Right lobe of liver (tissue), 6 donors: Measurements from ENCODE around the gene ETS2. TPM values are rescaled to one million over a fixed set of nuclear protein-coding genes. Genes with fewer than 3 reads are reported as not detected.

ENCODE experiments used
- ATAC-seq, 4 donors: fragments of 200-7000 bp; cut with Tn5 transposase; one replicate each; pipeline ENCODE4 v1.9.1; 2020; ENCODE audit warnings: mild to moderate bottlenecking in 4 of 4, moderate library complexity in 4 of 4
- DNase-seq, 3 donors: peaks; one replicate each; pipeline ENCODE4 v3.0.0-alpha.2; 2020
- H3K27ac ChIP-seq, 3 donors: fragments of 200-600 bp; one replicate each; pipeline ENCODE4 v1.8.0; 2022
- H3K27me3 ChIP-seq, 2 donors: fragments of 200-600 bp; one replicate each; pipeline ENCODE4 v1.8.0; 2022
- H3K36me3 ChIP-seq, 4 donors: fragments of 200-600 bp; sonication (generic) in 1 of 4; one replicate each; pipeline versions ENCODE4 v1.5.1 to v1.8.0; 2017 to 2022; ENCODE audit warnings: control low read depth in 1 of 4
- H3K4me1 ChIP-seq, 4 donors: fragments of 200-600 bp; sonication (generic) in 1 of 4; one replicate each; pipeline versions ENCODE4 v1.5.1 to v1.8.0; 2017 to 2022; ENCODE audit warnings: control low read depth in 1 of 4
- H3K4me3 ChIP-seq, 3 donors: fragments of 200-600 bp; one replicate each; pipeline ENCODE4 v1.8.0; 2022
- H3K9me3 ChIP-seq, 4 donors: fragments of 200-600 bp; sonication (generic) in 1 of 4; one replicate each; pipeline versions ENCODE4 v1.5.1 to v1.8.0; 2017 to 2022; ENCODE audit warnings: control low read depth in 1 of 4
- POLR2A ChIP-seq: fragments of 450-650 bp; IDR thresholded peaks from one replicate; pipeline ENCODE4 v1.6.1; 2017; ENCODE audit warnings: antibody characterized with exemption, mild to moderate bottlenecking
- WGBS: methylation state at CpG from one replicate; pipeline ENCODE4 v1.1.6; 2018; ENCODE audit warnings: low coverage, low lambda C conversion rate; ENCODE audit not compliant: insufficient coverage; ENCODE audit errors: missing lambda C conversion rate; 5-methylcytosine and 5-hydroxymethylcytosine counted together
- intact Hi-C, 2 donors: fragments of 100-400 bp; cut with DNase I; formaldehyde crosslinking; loops; one replicate each; pipeline versions ENCODE4 v1.11.2 to v1.14.1; 2022
- total RNA-seq, 6 experiments: library from RNA; depleted of rRNA in 2 of 6; stranded (reverse); fragments of >200 nt in 2 of 6; fragmentation: NEBNext Ultra II Directional in 3 of 6; extraction: Animal tissue kit (Norgen Biotek cat#: 25700) in 3 of 6; gene quantifications; one replicate each; pipeline versions ENCODE4 v1.1.0 to v1.2.4, GENCODE V29; 2016 to 2023
- TF ChIP-seq, protein P1 (sequence below), 4 donors: fragments of 200-600 bp in 3 of 4; fragments of 450-650 bp in 1 of 4; IDR thresholded peaks; one replicate each; pipeline versions ENCODE4 v1.5.1 to v1.8.0; 2016 to 2022; ENCODE audit warnings: antibody characterized with exemption in 4 of 4, mild to moderate bottlenecking in 2 of 4
- donor health status: DM: no; HTN: yes; CAD: no.
- donor health status: DM: no; HTN: no; CAD: no.
- donor health status: DM: no; HTN: no; CAD: no.
- donor health status: DM: no; HTN: yes; CAD: no.
- donor health status: DM: no; HTN: yes; CAD: no.

ETS2 gene
- total RNA-seq, 6 experiments from 2014 or later, result 38.3 to 252 (median 129) TPM

DNA sequence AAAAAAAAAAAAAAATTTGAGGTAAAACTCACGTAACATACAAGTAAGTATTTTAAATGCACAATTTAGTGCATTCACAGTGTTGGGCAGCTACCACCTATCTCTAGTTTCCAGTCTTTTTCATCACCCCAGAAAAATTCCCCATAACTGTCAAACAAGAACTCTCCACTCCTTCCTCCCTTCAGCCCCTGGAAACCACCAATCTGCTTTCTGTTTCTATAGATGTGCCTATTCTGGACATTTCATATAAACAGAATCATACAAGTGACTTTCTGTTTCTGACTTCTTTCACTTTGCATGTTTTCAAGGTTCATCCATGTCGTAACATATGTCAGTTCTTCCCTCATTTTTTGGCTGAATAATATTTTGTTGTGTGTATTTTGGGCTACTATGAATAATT is 24.9 kb upstream of the ETS2 start:
- intact Hi-C loops, result no loop called here
- peaks cover 0 to 14% (median 0%) of the 10 kb centered on the region in 4 donors for H3K4me1 ChIP-seq
- no peak for TF ChIP-seq POLR2A
- TF ChIP-seq, protein P1, sequence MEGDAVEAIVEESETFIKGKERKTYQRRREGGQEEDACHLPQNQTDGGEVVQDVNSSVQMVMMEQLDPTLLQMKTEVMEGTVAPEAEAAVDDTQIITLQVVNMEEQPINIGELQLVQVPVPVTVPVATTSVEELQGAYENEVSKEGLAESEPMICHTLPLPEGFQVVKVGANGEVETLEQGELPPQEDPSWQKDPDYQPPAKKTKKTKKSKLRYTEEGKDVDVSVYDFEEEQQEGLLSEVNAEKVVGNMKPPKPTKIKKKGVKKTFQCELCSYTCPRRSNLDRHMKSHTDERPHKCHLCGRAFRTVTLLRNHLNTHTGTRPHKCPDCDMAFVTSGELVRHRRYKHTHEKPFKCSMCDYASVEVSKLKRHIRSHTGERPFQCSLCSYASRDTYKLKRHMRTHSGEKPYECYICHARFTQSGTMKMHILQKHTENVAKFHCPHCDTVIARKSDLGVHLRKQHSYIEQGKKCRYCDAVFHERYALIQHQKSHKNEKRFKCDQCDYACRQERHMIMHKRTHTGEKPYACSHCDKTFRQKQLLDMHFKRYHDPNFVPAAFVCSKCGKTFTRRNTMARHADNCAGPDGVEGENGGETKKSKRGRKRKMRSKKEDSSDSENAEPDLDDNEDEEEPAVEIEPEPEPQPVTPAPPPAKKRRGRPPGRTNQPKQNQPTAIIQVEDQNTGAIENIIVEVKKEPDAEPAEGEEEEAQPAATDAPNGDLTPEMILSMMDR (IDR thresholded peaks at IDR 0.05), result no peak
- H3K36me3 ChIP-seq, result no peaks in the 10 kb centered on the region
- no peak overlapping the region for H3K27ac ChIP-seq
- ATAC-seq (peak in 1 of 4 donors; percentile 23), DNase-seq (no peak)
- no peaks in the 10 kb centered on the region for H3K9me3 ChIP-seq
- H3K4me3 ChIP-seq, result no peak overlapping the region
- H3K27me3 ChIP-seq, result no peaks in the 10 kb centered on the region
- WGBS, result 79% methylated on average over 2 of the region's 2 CpGs

DNA sequence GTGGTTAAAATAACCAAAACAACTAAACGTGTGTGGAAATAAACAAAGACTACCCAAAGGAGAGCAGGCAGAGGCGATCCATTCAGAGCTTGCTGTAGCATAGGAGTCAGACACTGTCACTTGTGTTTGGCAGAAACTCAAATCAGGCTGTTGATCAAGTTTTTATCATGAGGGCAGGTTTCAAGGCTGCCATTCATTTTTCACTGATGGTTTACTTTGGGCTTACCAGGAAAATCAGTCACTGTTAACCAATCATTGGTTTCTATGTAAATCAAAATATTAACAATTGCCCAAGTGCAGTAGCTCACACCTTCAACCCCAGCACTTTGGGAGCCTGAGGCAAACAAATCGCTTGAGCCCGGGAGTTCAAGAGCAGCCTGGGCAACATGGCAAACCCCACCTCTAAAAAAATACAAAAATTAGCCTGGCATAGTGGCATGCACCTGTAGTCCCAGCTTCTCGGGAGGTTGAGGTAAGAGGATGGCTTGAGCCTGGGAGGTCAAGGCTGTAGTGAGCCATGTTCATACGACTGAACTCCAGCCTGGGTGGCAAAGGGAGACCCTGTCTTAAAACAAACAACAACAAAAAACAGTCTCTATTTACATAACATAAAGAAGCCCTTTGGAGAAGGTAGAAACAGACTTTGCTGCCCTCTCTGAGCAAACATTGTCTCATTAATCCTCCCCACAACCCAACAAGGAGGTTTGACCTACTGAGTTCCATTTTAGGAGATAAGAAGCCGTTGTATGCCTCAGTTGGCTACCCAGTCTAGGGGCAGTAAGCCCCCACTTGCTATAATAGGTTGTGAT is 21.1 kb upstream of the ETS2 start:
- H3K27ac ChIP-seq, result peak overlapping the region; percentile 27 to 78 (median 27)
- intact Hi-C loops, result no loop called here
- WGBS, result 55% methylated on average over 6 of the region's 7 CpGs
- ATAC-seq, result peak; percentile 18 to 63 (median 40)
- H3K36me3 ChIP-seq, result no peaks in the 10 kb centered on the region
- no peak overlapping the region for H3K4me3 ChIP-seq
- H3K4me1 ChIP-seq, result peaks cover 0 to 33% (median 10%) of the 10 kb centered on the region in 4 donors
- DNase-seq, result no peak
- H3K9me3 ChIP-seq, result no peaks in the 10 kb centered on the region
- TF ChIP-seq POLR2A, result no peak
- H3K27me3 ChIP-seq, result no peaks in the 10 kb centered on the region

DNA sequence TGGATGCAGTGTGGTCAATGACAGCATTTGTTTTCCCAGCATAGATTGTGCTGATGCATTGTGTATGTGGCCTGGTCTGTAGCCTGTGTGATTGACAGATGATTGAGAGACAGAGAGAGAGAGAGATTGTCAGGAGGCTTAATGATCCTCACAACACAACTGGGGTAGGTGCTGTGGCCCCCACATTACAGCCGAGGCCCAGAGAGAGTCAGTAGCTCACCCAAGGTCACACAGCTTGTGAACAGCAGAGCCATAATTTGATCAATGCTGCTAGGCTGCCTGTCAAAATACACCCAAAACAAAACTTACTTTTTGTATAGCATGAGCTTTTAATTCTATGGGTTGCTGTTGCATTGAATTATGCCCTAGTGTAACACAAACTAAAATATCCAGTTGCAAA is 20.2 kb upstream of the ETS2 start:
- intact Hi-C loops, result no loop called here
- Histone ChIP-seq H3K4me1 (peaks cover 0 to 33% (median 10%) of the 10 kb centered on the region in 4 donors), H3K9me3 (no peaks in the 10 kb centered on the region), H3K27me3 (no peaks in the 10 kb centered on the region), H3K27ac (peak overlapping the region in 2 of 3 donors; percentile 27 to 78), H3K36me3 (no peaks in the 10 kb centered on the region), H3K4me3 (no peak overlapping the region)
- ATAC-seq, result no peak
- no peak for DNase-seq
- no peak for TF ChIP-seq POLR2A
- TF ChIP-seq, protein P1 (IDR thresholded peaks at IDR 0.05), result no peak
- WGBS, result 100% methylated on average over 1 of the region's 1 CpG

DNA sequence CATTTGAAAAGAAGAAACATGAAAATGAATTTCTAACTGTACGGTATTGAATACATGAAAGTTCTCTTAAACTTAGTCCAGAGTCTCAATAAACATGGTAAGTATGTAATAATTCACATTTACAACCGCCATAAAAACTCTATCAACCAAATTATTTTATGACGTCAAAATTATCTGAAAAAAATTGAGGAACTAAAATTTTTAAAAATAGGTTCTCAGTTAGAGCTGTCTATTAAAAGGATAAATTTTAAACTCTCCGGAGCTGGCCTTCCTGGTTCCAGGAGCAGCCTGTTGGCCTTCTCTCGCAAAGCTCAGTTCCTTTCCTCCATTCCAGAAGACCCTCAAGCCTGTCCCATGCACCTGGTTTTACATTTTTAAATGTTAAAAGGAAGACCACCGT is 18.7 kb upstream of the ETS2 start:
- no peak for DNase-seq
- no peak overlapping the region for H3K4me3 ChIP-seq
- peaks cover 0 to 33% (median 10%) of the 10 kb centered on the region in 4 donors for H3K4me1 ChIP-seq
- no peaks in the 10 kb centered on the region for H3K27me3 ChIP-seq
- H3K36me3 ChIP-seq, result no peaks in the 10 kb centered on the region
- no peak for ATAC-seq
- H3K9me3 ChIP-seq, result no peaks in the 10 kb centered on the region
- peak overlapping the region; percentile 66 to 78 (median 72) for H3K27ac ChIP-seq
- 51% methylated on average over 6 of the region's 6 CpGs for WGBS
- intact Hi-C loops, result no loop called here
- TF ChIP-seq, protein P1 (IDR thresholded peaks at IDR 0.05), result no peak
- no peak for TF ChIP-seq POLR2A

DNA sequence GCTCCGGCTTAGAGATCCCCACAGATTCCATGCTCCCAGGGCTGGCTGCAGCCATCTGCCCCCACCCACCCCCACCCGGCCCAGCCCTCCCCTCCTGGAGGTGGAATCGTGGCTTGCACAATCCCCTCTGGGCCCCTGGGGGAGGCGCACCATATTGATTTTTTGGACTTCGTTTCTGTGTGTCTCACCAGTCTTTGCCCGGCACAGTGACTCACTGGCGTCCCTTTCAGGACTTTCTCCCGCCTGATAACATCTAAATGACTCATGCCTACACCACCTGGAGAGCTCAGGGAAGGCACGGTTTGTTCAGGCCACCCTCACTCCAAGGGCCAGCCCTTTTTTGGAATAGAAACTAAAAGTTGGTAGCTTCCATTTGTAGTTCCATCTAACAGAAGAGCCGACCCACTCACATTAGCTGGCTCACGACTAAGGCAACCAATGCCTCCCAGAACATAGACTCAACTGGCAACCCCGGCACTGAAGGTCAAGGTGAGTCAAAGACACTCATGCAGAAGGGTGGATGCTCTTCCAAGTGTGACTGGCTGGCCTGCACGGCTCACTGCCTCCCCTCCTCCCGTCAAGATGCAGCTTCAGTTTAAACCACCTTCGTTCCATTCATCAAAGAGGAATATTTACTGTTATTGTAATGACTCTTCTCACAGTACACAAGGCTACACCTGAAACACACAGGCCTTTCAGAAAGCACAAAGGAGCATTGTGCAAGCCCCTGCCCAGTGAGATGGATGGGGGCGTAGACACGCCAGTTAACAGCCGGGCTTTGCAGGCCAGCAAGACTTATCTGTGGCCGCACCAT is 18.1 kb upstream of the ETS2 start:
- peak overlapping the region; percentile 72 to 82 (median 78) for H3K27ac ChIP-seq
- intact Hi-C loops, result no loop called here
- peak; percentile 79 to 98 (median 92) for ATAC-seq
- DNase-seq, result peak; percentile 74 to 87 (median 83)
- WGBS, result 39% methylated on average over 15 of the region's 19 CpGs
- H3K4me3 ChIP-seq, result no peak overlapping the region
- peaks cover 0 to 33% (median 10%) of the 10 kb centered on the region in 4 donors for H3K4me1 ChIP-seq
- no peaks in the 10 kb centered on the region for H3K27me3 ChIP-seq
- H3K36me3 ChIP-seq, result no peaks in the 10 kb centered on the region
- no peaks in the 10 kb centered on the region for H3K9me3 ChIP-seq
- TF ChIP-seq POLR2A, result peak; percentile 46
- TF ChIP-seq, protein P1 (IDR thresholded peaks at IDR 0.05), result no peak
